Globus pallidus (tissue), 1 donor: Measurements from ENCODE around the gene GRIK4.
"Not testable (repeated sequence)": the region's sequence is repeated elsewhere in the genome, so short reads cannot be mapped to it uniquely, and the experiment has no call there.

Experiments used
- DNase-seq: peaks from one replicate; pipeline ENCODE4 v3.0.0-alpha.2; 2015; ENCODE audit warnings: low spot score

GRIK4 gene

GRCh38 chr11:121004206-121004840 is 492.8 kb downstream of the GRIK4 start:
- DNase-seq = no peak

- no peak for DNase-seq
Measured at GRCh38 chr11:121006922-121007321, 495.4 kb downstream of the GRIK4 start.

- DNase-seq = no peak
Measured at GRCh38 chr11:121008551-121008950, 497.0 kb downstream of the GRIK4 start.

- DNase-seq = no peak
Measured at GRCh38 chr11:121012091-121012490, 500.5 kb downstream of the GRIK4 start.

GRCh38 chr11:121018746-121019145 is 507.2 kb downstream of the GRIK4 start:
- DNase-seq = no peak

GRCh38 chr11:121021718-121022117 is 510.2 kb downstream of the GRIK4 start:
- DNase-seq = not testable (repeated sequence)

- DNase-seq = peak; percentile 83
Measured at GRCh38 chr11:121023848-121024751, 512.6 kb downstream of the GRIK4 start, which contains the start of gene TBCEL. TSS of gene TBCEL (plus strand) at chr11:121024102. CDS start at chr11:121045691, 21,589 bp downstream.

GRCh38 chr11:121024989-121025388 is 513.4 kb downstream of the GRIK4 start:
- no peak for DNase-seq

- no peak for DNase-seq
Measured at GRCh38 chr11:121029153-121029552, 517.6 kb downstream of the GRIK4 start.

GRCh38 chr11:121029813-121030445 is 518.4 kb downstream of the GRIK4 start:
- no peak for DNase-seq

GRCh38 chr11:121031167-121031566 is 519.6 kb downstream of the GRIK4 start:
- DNase-seq = no peak

- DNase-seq = not testable (repeated sequence)
Measured at GRCh38 chr11:121031648-121032047, 520.1 kb downstream of the GRIK4 start.

GRCh38 chr11:121032546-121032945 is 521.0 kb downstream of the GRIK4 start:
- DNase-seq = no peak

GRCh38 chr11:121033635-121034034 is 522.1 kb downstream of the GRIK4 start:
- DNase-seq = no peak

GRCh38 chr11:121035169-121035755 is 523.7 kb downstream of the GRIK4 start:
- DNase-seq = no peak

GRCh38 chr11:121035780-121036179 is 524.2 kb downstream of the GRIK4 start:
- no peak for DNase-seq

- no peak for DNase-seq
Measured at GRCh38 chr11:121037016-121037415, 525.5 kb downstream of the GRIK4 start.
